CD4-positive, alpha-beta T cell (primary cell): ENCODE measurements around the gene DNER. TPM values are rescaled to one million over a fixed set of nuclear protein-coding genes. Genes with fewer than 3 reads are reported as not detected.

Experiments
- ATAC-seq: fragments of 200-7000 bp; cut with Tn5 transposase; one replicate; pipeline ENCODE4 v1.10.0; 2022; ENCODE audit warnings: mild to moderate bottlenecking; ENCODE audit not compliant: poor library complexity
- CTCF ChIA-PET: fragments of 350-600 bp; sonication (Branson Sonifier 250); formaldehyde crosslinking; loops from one replicate; lab custom pipeline; 2021; ENCODE audit warnings: antibody characterized with exemption, inconsistent platforms; lab: Charles Lee
- POLR2A ChIA-PET: fragments of 350-600 bp; sonication (Branson Sonifier 250); formaldehyde crosslinking; loops from one replicate; lab custom pipeline; 2021; ENCODE audit warnings: antibody characterized with exemption, inconsistent platforms; lab: Charles Lee
- DNase-seq, 14 experiments: peaks; one replicate each; pipeline ENCODE4 v3.0.0-alpha.2; 2013 to 2020; ENCODE audit warnings: mixed read lengths in 2 of 14
- H3K27ac ChIP-seq, 2 donors: one replicate each; pipeline versions ENCODE4 v1.5.1 to v1.7.0; 2013; ENCODE audit warnings: low read length in 2 of 2, low read depth in 1 of 2, mild to moderate bottlenecking in 1 of 2
- H3K27me3 ChIP-seq, 2 experiments: 1 replicate in 1 of 2; 2 replicates in 1 of 2; pipeline versions ENCODE4 v1.6.1 to v1.7.0; 2013; ENCODE audit warnings: low read length in 2 of 2, control low read depth in 1 of 2, mild to moderate bottlenecking in 1 of 2, moderate library complexity in 1 of 2; ENCODE audit not compliant: insufficient read depth in 2 of 2, control insufficient read depth in 1 of 2
- H3K36me3 ChIP-seq: one replicate; pipeline ENCODE4 v1.6.1; 2013; ENCODE audit warnings: low read length, control low read depth; ENCODE audit not compliant: insufficient read depth
- H3K4me1 ChIP-seq: one replicate; pipeline ENCODE4 v1.6.1; 2013; ENCODE audit warnings: low read length, control low read depth; ENCODE audit not compliant: insufficient read depth
- H3K4me3 ChIP-seq: one replicate; pipeline ENCODE4 v1.5.1; 2013; ENCODE audit warnings: mild to moderate bottlenecking, low read length, moderate library complexity
- H3K9me3 ChIP-seq, 2 experiments: 1 replicate in 1 of 2; 2 replicates in 1 of 2; pipeline versions ENCODE4 v1.6.1 to v1.7.0; 2013; ENCODE audit warnings: low read length in 2 of 2, mild to moderate bottlenecking in 2 of 2, control low read depth in 1 of 2, moderate library complexity in 1 of 2; ENCODE audit not compliant: control insufficient read depth in 1 of 2, insufficient read depth in 1 of 2
- H3K27ac Mint-ChIP-seq: one replicate; pipeline ENCODE4 v1.8.0; 2020; ENCODE audit warnings: mixed read lengths
- H3K27me3 Mint-ChIP-seq: one replicate; pipeline ENCODE4 v1.8.0; 2021; ENCODE audit warnings: mixed read lengths
- H3K36me3 Mint-ChIP-seq: one replicate; pipeline ENCODE4 v1.8.0; 2021; ENCODE audit warnings: low read depth, mixed read lengths
- H3K4me1 Mint-ChIP-seq: one replicate; pipeline ENCODE4 v1.8.0; 2021; ENCODE audit warnings: low read depth, mixed read lengths
- H3K4me3 Mint-ChIP-seq: one replicate; pipeline ENCODE4 v1.8.0; 2020; ENCODE audit warnings: mild to moderate bottlenecking, mixed read lengths
- H3K9me3 Mint-ChIP-seq: one replicate; pipeline ENCODE4 v1.8.0; 2020; ENCODE audit warnings: mixed read lengths
- CTCF ChIP-seq: fragments of 200-600 bp; IDR thresholded peaks from one replicate; pipeline ENCODE4 v1.8.0; 2022; ENCODE audit warnings: antibody characterized with exemption, mild to moderate bottlenecking
- intact Hi-C, 2 experiments: fragments of 100-400 bp; cut with DNase I in 1 of 2; cut with micrococcal nuclease in 1 of 2; formaldehyde crosslinking; loops; one replicate each; pipeline versions ENCODE4 v1.15.1 to v1.9.0; 2023 to 2025; cut with DNase I, micrococcal nuclease
- total RNA-seq, 174 experiments: library from RNA in 2 of 174; stranded (reverse) in 2 of 174; gene quantifications; one replicate each; pipeline ENCODE4 v1.2.3 and lab custom pipeline; 2021 to 2026

Gene DNER
- total RNA-seq, 2 experiments from 2014 or later, result not detected

GRCh38 chr2:229401171-229401865 lies 313.0 kb downstream of the DNER start:
- H3K27ac Mint-ChIP-seq, result no peak overlapping the region
- Histone ChIP-seq H3K4me1 (no peaks in the 10 kb centered on the region), H3K9me3 (peaks cover 0 to 5% of the 10 kb centered on the region in 2 experiments), H3K4me3 (no peak overlapping the region), H3K27ac (no peak overlapping the region), H3K27me3 (no peaks in the 10 kb centered on the region), H3K36me3 (no peaks in the 10 kb centered on the region)
- H3K4me1 Mint-ChIP-seq, result no peaks in the 10 kb centered on the region
- H3K27me3 Mint-ChIP-seq, result no peaks in the 10 kb centered on the region
- H3K9me3 Mint-ChIP-seq, result peaks cover 7% of the 10 kb centered on the region
- ChIA-PET CTCF (no interaction called here), POLR2A (no interaction called here)
- no peaks in the 10 kb centered on the region for H3K36me3 Mint-ChIP-seq
- DNase-seq, result no peak
- no peak for ATAC-seq
- intact Hi-C loops, result no loop called here
- no peak overlapping the region for H3K4me3 Mint-ChIP-seq
- TF ChIP-seq CTCF, result no peak

- H3K27ac Mint-ChIP-seq, result no peak overlapping the region
- intact Hi-C loops, result no loop called here
- no peaks in the 10 kb centered on the region for H3K4me1 Mint-ChIP-seq
- ATAC-seq, result no peak
- no peak overlapping the region for H3K4me3 Mint-ChIP-seq
- Histone ChIP-seq H3K4me3 (no peak overlapping the region), H3K4me1 (no peaks in the 10 kb centered on the region), H3K36me3 (no peaks in the 10 kb centered on the region), H3K27ac (no peak overlapping the region), H3K27me3 (no peaks in the 10 kb centered on the region), H3K9me3 (peaks cover 5 to 10% of the 10 kb centered on the region in 2 experiments)
- DNase-seq, result no peak
- CTCF ChIA-PET, result no interaction called here
- no peak for TF ChIP-seq CTCF
- H3K27me3 Mint-ChIP-seq, result no peaks in the 10 kb centered on the region
- POLR2A ChIA-PET, result no interaction called here
- H3K36me3 Mint-ChIP-seq, result no peaks in the 10 kb centered on the region
- peaks cover 9% of the 10 kb centered on the region for H3K9me3 Mint-ChIP-seq
Measured at GRCh38 chr2:229393926-229394325, 320.4 kb downstream of the DNER start.

GRCh38 chr2:229392196-229392595 lies 322.2 kb downstream of the DNER start:
- Histone ChIP-seq H3K9me3 (peaks cover under 1 to 10% of the 10 kb centered on the region in 2 experiments), H3K36me3 (no peaks in the 10 kb centered on the region), H3K4me1 (no peaks in the 10 kb centered on the region), H3K4me3 (no peak overlapping the region), H3K27me3 (no peaks in the 10 kb centered on the region), H3K27ac (no peak overlapping the region)
- intact Hi-C loops, result no loop called here
- H3K9me3 Mint-ChIP-seq, result peaks cover 3% of the 10 kb centered on the region
- no peaks in the 10 kb centered on the region for H3K27me3 Mint-ChIP-seq
- TF ChIP-seq CTCF, result no peak
- H3K36me3 Mint-ChIP-seq, result no peaks in the 10 kb centered on the region
- no peak for DNase-seq
- no peaks in the 10 kb centered on the region for H3K4me1 Mint-ChIP-seq
- no peak overlapping the region for H3K4me3 Mint-ChIP-seq
- no peak for ATAC-seq
- H3K27ac Mint-ChIP-seq, result no peak overlapping the region
- ChIA-PET CTCF (no interaction called here), POLR2A (no interaction called here)
